ENCODE data around the gene CST9L. TPM values are rescaled to one million over a fixed set of nuclear protein-coding genes. Genes with fewer than 3 reads are reported as not detected.

CST9L gene
- polyA plus RNA-seq, 1 experiment = not detected

- no peak overlapping the region for H3K4me3 ChIP-seq (ENCODE audit: low read depth, low read length)
- no peak for TF ChIP-seq CTCF (IDR thresholded peaks at IDR 0.05; ENCODE audit: insufficient read depth, low read depth, low read length)
- CTCF ChIA-PET = no interaction called here
- POLR2A ChIA-PET = no interaction called here
- H3K27me3 ChIP-seq (ENCODE audit: control insufficient read depth, insufficient read depth, low read length) = no peaks in the 10 kb centered on the region
- no peak for DNase-seq (ENCODE audit: low read depth)
- no peaks in the 10 kb centered on the region for H3K36me3 ChIP-seq (ENCODE audit: control insufficient read depth, insufficient read depth, low read length)
Observed at GRCh38 chr20:23533161-23533560, 35.1 kb downstream of the CST9L start.

DNA sequence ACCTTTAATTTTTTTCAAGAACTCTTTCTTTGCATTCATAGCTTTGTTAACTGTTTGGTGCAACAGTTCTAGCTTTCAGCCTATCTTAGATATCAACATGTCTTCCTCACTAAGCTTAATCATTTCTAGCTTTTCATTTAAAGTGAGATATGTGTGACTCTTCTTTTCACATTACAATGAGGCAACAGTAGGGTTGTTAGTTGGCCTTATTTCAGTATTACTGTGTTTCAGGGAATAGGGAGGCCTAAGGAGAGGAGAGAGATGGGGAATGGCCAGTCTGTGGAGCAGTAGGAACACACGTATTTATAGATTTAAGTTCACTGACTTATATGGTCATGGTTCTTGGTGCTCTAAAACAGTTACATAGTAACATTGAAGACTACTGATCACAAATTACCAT lies 35.8 kb downstream of the CST9L start:
- no peak for DNase-seq (ENCODE audit: low read depth)
- Histone ChIP-seq H3K4me3 (ENCODE audit: low read depth, low read length) (no peak overlapping the region), H3K36me3 (ENCODE audit: control insufficient read depth, insufficient read depth, low read length) (no peaks in the 10 kb centered on the region), H3K27me3 (ENCODE audit: control insufficient read depth, insufficient read depth, low read length) (no peaks in the 10 kb centered on the region)
- ChIA-PET CTCF (no interaction called here), POLR2A (no interaction called here)
- no peak for TF ChIP-seq CTCF (IDR thresholded peaks at IDR 0.05; ENCODE audit: insufficient read depth, low read depth, low read length)

GRCh38 chr20:23530937-23531567 lies 37.2 kb downstream of the CST9L start:
- ChIA-PET POLR2A (no interaction called here), CTCF (no interaction called here)
- no peak for DNase-seq (ENCODE audit: low read depth)
- H3K4me3 ChIP-seq (ENCODE audit: low read depth, low read length) = no peak overlapping the region
- H3K36me3 ChIP-seq (ENCODE audit: control insufficient read depth, insufficient read depth, low read length) = no peaks in the 10 kb centered on the region
- TF ChIP-seq CTCF (IDR thresholded peaks at IDR 0.05; ENCODE audit: insufficient read depth, low read depth, low read length) = no peak
- H3K27me3 ChIP-seq (ENCODE audit: control insufficient read depth, insufficient read depth, low read length) = no peaks in the 10 kb centered on the region

DNA sequence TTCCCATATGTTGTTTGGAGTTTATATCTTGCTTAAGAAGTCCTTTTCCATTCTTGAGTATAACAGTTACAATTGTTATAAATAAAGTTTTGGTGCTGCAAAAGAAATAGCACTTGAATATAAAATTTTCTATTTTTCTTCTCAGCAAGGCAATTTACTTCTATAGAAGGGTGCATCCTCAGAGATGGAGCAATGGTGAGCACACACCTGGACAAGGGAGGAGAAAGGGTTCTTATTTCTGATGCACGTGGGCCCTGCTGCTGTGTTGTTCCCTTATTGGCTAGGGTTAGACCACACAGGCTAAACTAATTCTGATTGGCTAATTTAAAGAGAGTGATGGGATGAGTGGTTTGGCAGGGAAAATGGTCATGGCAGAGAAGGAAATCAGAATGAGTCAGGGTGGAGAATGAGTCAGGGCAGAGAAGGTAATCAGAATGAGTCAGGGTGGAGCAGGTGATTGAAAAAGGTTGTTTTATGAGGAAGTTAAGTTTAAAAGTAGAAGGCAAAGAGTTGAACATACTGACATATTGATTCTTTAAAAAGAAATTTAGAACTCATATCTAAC lies 39.3 kb downstream of the CST9L start:
- no peak for DNase-seq (ENCODE audit: low read depth)

DNA sequence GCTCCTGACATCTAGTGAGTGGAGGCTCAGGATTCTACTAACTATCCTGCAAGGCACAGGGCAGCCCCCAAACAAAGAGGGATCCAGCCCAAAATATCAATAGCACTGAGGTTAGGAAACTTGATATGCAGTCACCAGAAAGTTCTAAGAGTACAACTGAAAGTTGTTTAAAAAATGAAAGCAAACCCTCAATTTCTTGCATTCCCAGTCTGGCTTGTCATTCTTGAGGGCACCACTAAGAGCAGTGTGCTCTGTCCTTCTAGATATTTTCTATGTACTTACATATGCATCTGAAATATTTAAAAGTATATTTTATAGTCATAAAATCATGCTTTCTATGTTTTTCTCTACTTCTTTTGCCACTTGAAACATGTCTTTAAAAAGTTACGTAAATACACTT lies 41.4 kb downstream of the CST9L start:
- ChIA-PET CTCF (no interaction called here), POLR2A (no interaction called here)
- Histone ChIP-seq H3K27me3 (ENCODE audit: control insufficient read depth, insufficient read depth, low read length) (no peaks in the 10 kb centered on the region; the same call in 1 of the 2 replicates), H3K36me3 (ENCODE audit: control insufficient read depth, insufficient read depth, low read length) (no peaks in the 10 kb centered on the region), H3K4me3 (ENCODE audit: low read depth, low read length) (no peak overlapping the region)
- no peak for DNase-seq (ENCODE audit: low read depth)
- TF ChIP-seq CTCF (IDR thresholded peaks at IDR 0.05; ENCODE audit: insufficient read depth, low read depth, low read length) = no peak

More for the DNA sequence above, 39.3 kb downstream of the CST9L start:
- no peaks in the 10 kb centered on the region; the same call in 1 of the 2 replicates for H3K27me3 ChIP-seq (ENCODE audit: control insufficient read depth, insufficient read depth, low read length)
- ChIA-PET CTCF (no interaction called here), POLR2A (no interaction called here)
- H3K36me3 ChIP-seq (ENCODE audit: control insufficient read depth, insufficient read depth, low read length) = no peaks in the 10 kb centered on the region
- TF ChIP-seq CTCF (IDR thresholded peaks at IDR 0.05; ENCODE audit: insufficient read depth, low read depth, low read length) = no peak
- no peak overlapping the region for H3K4me3 ChIP-seq (ENCODE audit: low read depth, low read length)
